ENCODE data around the gene ZMYM4.

GRCh38 chr1:35278886-35279554 is 10.5 kb downstream of the ZMYM4 start:
- no peak for TF ChIP-seq CTCF (IDR thresholded peaks at IDR 0.05)
- no peak for TF ChIP-seq POLR2A (IDR thresholded peaks at IDR 0.05)

Data from Peyer's patch (tissue), 4 donors.